Measurements from ENCODE around the gene FOSL1.

Gene FOSL1

DNA sequence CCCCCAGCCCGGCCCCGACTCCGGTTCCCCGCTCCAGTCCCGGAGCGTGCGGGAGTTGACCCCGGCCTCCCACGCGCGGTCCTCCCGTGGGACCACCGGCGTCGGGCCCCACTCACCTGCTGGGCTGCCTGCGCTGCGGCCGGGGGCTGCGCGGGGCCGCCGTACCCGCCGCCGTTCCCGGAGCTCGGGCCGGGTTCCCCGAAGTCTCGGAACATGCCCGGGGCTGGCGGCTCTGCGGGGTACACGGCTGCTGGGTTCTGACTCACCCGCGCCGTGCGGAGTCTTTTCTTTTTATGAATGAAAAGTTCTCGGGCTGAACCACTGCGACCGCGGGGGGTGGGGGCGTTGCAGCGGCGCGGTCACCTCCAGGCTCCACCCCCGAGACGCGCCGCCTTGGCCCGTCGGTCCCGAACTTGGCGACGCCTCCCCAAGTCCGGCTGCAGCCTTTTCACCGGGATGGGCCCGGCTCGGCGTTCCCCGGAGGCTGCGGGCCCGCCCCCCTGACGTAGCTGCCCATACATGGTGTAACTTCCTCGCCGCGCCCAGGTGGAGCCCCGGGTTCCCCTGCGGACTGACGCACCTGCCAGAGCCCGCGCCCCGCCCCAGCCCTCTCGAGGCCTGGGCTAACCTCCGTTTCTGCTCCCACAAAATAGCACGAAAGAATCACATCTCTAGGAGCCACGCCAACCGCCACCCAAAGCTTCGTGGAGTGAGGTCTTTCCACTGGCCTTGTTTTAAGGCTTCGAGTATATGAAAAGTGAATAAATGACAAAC lies at the start of gene FOSL1:
Gene FOSL1 (minus strand): TSS at position 264 of the 774 bp plus-strand sequence. CDS start 49 bp downstream, at position 215.
- DNase-seq = peak; percentile 95

DNA sequence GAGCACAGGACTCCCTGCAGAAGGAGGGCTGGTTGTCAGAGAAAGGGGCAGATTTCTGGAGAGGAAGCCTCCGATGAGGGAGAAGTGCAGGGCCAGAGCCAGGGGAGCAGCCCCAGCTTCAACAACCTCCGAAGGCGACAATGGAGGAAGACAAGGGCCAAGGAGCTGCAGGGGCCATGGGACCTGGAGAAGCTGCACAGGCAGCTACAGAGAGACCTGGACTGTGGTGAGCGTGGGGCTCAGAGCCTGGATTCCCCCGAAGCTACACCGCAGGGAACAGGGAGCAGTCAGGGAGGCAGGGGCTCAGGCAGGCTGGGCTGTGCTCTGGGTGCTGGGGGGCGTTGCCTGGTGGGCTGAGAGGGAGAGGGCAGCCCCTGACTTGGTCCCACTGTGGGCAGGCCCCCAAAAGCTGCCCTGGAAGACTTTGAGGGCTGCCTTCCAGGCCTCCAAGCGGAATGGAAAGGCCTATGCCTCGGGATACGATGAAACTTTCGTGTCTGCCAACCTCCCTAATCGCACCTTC lies 47.5 kb upstream of the FOSL1 start:
- DNase-seq = no peak

DNA sequence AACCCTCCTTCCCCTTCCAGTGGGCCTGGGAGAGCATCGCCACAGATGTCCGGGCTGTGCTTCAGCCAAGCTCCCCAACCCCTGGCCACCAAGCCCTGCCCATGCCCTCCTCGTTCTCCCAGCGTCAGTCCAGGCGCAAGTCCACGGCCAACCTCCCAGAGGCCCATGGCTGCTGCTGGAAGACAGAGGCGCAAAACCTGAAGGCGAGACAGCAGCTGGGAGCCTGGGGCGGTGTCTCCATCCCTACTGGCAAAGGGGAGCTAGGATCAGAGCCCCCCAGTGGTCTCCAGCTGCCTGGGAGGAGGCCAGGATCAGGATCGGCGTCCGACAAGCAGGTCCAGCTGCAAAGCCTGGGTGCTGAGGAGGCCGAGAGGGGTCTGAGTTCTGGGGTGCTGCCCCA lies 46.9 kb upstream of the FOSL1 start:
- DNase-seq = no peak

DNA sequence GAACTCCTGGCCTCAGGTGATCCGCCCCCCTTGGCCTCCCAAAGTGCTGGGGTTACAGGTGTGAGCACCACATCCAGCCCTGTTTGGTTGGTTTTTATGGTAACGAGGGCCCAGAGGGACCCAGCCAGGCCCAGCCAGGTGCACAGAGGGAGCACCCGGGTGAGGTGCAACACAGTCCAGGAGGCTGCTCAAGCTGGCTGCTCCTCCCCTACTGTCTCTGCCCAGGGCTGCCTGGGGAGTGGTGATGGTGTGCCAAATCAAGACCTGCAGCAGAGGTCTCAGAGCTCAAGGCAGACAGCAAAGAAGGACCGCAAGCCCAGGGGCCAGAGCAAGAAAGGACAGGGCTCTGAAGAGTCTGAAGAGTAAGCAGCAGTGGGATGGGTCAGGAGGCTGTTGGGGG lies 46.5 kb upstream of the FOSL1 start:
- DNase-seq = no peak

DNA sequence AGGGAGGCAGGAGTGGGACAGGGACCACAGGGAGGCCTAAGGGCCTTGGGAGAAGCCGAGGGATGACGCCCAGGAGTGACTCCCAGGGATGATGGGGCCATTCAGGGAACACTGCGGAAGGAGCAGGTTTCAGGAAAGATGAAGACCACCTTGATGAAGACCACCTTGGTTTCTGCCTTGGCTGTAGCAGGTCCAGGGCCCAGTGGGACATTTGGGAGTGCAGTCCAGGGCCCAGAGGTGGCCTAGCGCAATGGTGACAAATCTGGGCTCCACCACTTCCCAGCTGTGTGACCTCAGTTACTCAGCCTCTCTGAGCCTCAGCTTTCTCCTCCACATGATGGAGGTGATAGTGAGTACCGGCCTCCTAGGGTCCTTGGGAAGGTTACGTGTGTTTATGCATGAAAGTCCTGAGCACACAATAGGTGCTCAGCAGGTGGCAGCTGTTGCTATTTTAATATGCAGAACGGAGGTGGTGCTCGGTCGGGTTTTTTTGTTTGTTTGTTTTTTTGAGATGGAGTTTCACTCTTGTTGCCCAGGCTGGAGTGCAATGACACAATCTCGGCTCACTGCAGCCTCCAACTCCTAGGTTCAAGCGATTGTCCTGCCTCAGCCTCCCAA lies 45.9 kb upstream of the FOSL1 start:
- no peak for DNase-seq

DNA sequence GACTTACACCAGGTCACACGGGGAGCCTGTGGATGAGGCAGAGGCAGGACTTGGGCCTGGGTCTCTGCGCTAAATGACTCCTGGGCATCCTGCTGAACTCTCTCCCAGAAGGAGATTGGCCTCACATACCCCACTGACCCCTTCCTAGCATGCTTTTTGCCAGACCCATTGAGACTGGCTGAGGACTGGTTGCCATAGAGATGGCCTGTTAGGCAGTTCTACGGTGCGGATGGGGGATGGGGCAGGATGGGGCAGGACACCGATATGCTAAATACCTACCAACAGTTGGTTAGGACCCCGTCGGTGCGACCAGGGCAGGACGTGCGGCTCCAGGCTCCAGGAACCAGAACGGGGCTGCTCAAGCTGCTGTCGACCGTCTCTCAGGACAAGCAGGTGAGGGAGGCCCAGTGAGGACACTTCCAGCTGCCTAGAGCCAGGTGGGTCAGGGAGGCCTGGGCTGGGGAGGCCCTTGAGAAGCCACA lies 45.3 kb upstream of the FOSL1 start, which contains the start of gene TSGA10IP:
Gene TSGA10IP (plus strand): TSS at position 51 of the 482 bp plus-strand sequence. CDS start 196 bp downstream, at position 247.
- DNase-seq = no peak

DNA sequence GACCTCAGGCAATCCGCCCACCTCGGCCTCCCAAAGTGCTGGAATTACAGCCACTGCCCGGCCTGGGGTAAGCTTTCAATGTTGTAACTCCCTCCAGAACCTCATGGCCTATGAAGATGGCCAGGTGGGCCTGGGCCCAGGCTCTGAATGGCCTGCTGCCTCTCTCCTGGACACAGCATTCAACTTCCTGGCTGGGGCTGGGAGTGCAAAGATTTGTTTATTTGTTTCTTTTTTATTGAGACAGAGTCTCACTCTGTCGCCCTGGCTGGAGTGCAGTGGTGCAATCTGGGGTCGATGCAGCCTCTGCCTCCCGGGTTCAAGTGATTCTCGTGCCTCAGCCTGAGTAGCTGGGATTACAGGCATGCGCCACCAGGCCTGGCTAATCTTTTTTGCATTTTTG lies 44.6 kb upstream of the FOSL1 start:
- DNase-seq = no peak

DNA sequence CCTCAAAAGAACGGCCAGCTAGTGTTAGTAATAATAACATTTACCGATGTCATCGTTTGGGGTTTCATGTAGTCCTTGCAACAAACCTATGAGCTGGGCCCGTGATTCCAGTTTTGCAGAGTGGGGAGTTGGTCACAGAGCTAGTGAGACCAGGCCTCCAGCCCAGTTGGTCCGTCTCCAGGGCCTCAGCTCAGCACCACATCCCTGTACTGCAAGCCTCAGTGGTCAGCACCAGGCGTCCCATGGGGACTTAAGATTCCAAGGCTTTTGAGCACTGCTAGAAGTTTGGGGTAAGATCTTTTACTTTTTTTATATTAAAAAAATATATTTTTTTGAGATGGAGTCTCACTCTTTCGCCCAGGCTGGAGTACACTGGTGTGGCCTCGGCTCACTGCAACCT lies 44.0 kb upstream of the FOSL1 start:
- DNase-seq = no peak

DNA sequence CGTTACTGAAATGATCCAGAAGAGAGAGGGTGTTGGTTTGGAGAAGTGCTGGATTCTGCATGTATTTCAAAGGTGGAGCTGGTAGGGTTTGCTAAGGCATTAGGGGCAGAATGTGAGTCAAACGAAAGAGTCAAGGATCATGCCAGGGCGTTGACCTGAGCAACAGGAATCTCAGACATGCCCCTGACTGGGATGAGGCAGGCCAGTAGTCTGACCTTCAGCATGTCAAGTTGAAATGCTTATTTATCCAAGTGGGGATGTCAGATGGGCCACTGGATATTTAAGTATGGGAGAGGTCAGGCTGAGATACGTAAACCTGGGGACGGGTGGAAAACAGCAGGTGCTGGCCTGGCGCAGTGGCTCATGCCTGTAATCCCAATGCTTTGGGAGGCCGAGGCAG lies 42.3 kb upstream of the FOSL1 start:
- no peak for DNase-seq

DNA sequence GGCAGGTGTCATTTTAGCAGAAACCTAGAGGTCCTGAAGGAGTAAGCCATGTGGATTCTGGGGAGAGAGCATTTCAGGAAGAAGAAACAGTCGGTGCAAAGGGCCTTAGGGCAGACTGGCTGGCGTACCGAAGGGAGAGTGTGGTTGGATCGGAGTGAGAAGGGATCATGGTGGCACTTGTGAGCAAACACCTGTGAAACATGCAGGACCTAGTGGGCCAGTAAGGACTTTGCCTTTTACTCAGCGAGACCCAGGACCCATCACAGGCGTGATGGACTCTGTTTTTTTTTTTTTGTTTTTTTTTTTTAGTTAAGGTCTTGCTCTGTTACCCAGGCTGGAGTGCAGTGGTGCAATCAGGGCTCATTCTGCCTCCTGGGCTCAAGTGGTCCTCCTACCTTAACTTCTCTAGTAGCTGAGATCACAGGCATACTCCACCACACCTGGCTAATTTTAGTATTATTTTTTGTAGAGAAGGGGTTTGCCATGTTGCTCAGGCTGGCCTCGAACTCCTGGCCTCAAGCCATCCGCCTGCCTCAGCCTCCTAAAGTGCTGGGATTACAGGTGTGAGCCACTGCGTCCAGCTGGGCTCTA lies 41.6 kb upstream of the FOSL1 start:
- no peak for DNase-seq

DNA sequence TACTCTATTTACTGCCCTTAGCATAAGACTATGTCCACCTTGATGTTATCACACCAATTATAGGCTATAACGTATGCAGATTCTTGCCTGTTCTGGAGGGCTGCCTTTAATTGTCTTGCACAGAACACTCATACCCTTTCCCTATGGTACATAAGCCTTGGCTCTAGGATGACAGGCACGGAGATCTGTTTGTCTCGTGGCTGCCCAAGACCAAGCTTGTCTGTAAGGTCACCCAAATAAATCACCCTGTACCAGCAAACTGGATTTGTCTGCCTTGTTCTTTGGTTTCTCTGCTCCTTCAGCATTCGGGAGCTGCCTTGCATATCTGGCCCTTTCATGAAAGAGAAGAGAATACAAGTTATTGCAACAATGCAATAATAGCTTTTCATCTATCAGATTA lies 37.6 kb upstream of the FOSL1 start:
- DNase-seq = no peak

DNA sequence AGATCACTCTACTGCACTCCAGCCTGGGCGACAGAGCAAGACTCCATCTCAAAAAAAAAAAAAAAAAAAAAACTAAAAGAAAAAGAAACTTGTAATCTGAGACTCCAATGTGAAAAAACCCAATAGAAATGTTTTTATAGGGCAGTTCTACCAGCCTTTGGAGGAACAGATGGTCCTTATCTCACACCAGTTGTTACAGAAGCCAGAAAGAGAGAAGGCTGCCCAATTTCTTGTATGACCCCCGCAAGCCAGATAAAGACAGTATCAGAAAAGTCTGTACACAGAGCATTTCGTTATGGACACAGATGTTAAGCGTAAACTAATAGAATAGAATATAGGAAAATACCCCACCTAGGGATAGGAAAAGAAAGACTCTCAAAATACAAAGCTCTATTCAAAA lies 33.8 kb upstream of the FOSL1 start:
- no peak for DNase-seq

DNA sequence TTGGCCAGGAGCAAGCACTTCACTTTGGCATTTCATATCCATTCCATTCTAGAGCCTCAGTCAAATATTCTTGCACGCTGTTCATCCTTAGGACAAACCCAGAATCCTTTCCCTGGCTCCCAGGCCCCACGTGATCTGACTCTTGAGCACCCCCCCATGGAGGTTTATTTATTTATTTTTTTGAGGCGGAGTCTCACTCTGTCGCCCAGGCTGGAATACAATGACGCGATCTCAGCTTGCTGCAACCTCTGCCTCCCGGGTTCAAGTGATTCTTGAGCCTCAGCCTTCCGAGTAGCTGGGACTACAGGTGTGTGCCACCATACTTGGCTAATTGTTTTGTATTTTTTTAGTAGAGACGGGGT lies 32.4 kb upstream of the FOSL1 start:
- DNase-seq = no peak

DNA sequence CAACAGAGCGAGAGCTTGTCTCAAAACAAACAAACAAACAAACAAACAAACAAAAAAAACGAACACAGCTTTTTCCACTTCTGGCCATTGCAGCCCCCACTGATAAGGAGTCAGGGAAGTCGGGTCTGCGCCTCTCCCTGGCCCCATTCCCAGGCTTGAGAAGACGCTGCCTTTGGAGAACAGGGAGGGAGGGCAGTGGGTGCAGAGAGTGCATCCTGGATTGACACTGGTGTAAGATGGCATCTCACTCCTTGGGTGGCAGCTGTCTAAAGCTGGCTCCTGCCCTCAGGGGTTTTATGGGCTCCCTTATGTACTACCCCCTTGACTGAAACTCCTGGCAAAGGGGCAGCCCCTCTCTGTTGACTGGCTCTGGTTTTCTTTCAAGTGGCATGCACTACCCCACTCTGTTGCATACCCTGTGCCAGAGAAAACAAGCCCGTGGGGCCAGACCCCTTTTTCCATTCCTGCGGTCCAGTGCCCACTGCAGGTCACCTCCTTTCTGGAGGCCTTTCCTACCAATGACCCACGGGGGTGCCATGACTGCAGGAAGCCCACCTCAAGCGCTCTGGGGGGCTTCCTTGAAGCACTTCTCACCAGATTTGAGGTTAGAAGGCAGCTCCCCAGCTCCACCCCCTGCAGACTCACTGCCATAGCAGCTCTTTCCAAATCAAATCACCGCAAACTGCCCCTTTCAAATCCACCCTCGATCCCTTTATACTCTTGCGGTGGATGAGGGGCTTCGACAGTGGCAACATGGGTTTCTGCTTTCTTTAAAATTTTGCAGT lies 31.8 kb upstream of the FOSL1 start:
- no peak for DNase-seq

DNA sequence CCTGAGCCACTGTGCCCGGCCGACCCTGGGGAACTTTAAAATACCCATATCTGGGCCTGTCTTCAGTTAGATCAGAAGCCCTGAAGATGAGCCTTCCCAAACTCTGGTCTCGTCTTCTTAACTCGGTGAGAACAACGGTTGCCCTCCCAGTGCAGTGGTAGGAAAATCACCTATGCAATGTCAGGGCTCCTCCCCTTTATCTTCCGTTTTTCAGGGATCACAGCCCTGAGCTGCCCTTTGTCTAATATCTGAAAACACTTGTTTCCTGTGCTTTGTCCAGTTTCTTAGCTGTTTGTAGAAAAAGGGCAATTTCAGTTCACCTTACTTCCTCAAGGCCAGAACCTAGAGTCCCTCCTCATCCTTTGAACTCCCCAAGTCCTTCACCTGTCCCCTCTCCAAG lies 28.5 kb upstream of the FOSL1 start:
- no peak for DNase-seq

DNA sequence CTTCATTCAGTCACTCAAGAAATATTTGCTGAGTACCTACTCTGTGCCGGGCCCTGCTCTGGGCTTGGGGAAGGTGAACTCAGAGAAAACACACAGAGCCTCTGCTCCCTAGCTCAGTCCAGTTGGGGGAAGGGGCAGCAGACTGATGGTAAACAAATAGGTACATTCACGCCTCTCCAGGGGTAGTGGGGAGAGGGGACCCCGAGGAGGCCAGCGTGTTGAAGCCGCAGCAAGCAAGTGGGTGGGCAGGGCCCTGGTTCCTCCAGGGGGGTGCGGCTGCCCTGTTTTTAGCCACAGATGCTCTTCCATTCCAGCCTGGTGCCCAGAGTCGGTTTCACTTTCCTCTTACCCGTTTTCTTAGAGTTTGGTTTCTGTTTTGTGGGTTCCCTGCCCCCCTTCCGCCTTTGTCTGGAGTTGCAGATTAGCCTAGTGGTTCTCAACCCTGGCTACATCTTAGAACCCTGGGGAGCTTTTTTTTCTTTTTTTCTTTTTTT lies 27.8 kb upstream of the FOSL1 start:
- peak; percentile 72 for DNase-seq

DNA sequence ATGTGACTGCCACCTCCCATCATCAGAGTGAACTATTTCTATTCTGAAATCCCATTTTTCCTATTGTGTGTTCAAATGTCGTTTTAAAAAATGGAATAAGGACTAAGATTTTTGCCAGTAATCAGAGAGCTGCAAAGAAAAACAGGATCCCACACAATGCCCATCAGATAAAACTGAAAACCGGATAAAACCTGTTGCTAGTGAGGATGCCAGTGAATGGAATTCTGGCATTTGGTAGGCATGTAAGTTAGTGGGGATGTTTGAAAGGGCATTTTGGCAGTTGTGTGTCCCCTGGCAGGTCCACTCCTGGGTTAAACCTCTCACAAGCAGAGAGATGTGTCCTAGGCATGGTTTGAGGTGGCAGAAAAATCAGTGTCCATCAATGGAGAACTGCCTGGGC lies 25.2 kb upstream of the FOSL1 start:
- no peak for DNase-seq

DNA sequence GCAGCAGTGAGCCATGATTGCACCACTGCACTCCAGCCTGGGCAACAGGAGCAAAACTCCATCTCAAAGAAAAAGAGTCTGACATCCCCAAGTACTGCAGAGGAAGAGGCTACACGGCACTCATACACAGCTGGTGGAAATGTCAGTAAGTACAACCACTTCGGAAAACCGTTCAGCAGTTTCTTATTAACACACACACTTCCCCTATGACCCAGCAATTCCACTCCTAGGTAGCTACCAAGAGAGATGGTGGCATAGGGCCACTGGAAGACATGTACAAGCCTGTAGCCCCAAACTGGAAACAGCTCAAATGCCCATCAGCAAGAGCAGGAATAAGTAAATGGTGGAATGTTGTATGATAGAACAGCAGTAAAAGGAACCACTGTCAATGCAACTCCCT lies 22.4 kb upstream of the FOSL1 start:
- DNase-seq = no peak

DNA sequence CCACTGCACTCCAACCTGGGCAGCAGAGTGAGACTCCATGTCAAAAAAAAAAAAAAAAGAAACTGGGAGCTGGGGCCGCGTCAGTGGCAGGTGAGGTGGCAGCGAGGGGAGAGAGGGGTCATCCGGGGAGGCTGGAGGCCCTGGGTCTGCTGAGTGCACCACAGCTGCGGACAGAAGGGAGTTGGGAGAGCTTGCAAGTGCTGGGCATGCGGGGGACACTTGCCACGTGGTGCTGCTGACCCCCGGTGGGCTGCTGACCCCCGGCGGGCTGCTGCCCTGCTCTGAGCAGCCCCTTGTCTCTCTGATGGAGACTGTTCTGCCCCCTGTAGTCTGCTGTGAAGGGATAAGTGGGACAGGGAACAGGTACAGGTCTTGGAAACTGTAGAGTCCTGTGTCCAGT lies 21.7 kb upstream of the FOSL1 start:
- DNase-seq = no peak

DNA sequence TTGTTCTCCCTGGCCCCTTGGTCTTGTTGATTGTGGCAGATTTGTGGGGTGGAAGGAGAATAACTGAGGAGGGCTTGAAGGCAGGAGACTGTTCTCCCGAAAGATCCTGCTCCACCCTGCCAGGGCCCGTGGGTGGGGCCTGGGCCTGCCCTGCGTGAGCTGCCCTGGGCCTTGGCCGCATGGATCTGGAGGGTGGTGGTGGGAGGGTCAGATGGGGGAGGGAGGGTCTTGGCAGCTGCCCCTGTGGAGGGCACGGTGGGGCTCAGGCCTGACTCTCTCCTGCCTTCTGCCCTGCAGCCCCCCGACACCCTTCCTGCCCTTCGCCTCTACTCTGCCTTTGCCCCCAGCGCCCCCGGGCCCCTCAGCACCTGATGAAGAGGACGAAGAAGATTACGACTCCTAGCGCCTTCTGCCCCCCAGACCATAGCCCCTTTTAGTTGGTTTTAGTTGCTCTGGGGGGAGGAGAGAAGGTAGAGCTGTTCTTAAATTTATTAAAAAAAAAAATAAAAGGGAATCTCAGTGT lies 20.9 kb upstream of the FOSL1 start:
- no peak for DNase-seq

DNA sequence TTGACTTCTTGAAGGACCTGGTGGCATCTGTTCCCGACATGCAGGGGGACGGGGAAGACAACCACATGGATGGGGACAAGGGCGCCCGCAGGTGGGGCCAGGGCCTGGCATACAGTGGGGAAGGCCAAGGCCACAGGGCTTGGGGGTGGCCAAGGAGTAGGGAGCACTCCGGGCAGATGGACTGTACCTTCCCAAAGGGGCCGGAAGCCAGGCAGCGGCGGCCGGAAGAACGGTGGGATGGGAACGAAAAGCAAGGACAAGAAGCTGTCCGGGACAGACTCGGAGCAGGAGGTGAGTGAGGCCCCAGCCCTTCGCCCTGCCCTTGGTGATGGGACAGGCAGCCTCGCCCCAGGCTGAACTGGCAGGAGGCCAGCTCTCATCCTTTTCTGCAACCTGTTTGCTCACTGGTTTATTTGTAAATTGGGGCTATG lies 20.2 kb upstream of the FOSL1 start:
- DNase-seq = no peak

DNA sequence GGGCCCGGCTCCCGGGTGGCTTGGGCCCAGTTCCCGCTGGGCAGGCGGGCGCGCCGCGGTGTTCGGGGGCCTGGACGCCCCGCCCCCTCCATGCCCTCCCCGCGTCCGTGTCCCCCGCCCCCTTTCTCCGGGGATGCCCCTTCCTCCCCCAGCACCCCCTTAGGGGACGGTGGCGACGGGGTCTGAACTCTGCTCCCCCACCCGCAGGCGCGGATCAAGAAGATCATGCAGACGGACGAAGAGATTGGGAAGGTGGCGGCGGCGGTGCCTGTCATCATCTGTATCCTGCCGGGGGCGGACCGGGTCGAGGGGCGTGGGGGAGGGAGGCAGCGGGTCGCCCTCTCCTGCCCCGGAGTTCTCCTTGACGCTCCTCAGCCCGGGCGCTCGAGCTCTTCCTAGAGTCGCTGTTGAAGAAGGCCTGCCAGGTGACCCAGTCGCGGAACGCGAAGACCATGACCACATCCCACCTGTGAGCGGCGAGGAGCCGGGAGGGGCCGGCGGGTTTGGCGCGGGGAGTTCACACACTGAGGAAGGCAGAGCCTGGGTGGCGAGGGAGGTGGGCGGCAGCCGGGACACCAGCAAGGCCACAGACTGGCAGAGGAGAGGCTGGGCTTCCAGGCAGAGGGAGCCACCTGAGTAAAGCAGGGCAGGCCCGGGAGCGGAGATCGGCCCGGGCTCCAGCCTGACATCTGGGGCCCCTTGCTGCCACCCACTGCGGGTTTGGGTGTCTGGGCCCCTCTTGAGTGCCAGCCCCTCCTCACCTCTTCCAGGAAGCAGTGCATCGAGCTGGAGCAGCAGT lies 19.6 kb upstream of the FOSL1 start:
- peak; percentile 48 for DNase-seq

Measured in activated CD4-positive, alpha-beta T cell treated with anti-CD3 and anti-CD28 coated beads, Interleukin-2, amount 50 U/mL, for 1 hour (primary cell).